WTC11 (cell line): ENCODE measurements around the gene LHPP. TPM values are rescaled to one million over a fixed set of nuclear protein-coding genes. Genes with fewer than 3 reads are reported as not detected.

Source experiments
- ATAC-seq: fragments of 200-7000 bp; cut with Tn5 transposase; 2 replicates; pipeline ENCODE4 v1.10.0; 2021; ENCODE audit warnings: mild to moderate bottlenecking, moderate library complexity
- CTCF ChIA-PET: fragments of 300-600 bp; sonication (Branson Sonifier 250); formaldehyde crosslinking; loops from one replicate; lab custom pipeline; 2021; ENCODE audit warnings: antibody characterized with exemption; lab: Charles Lee
- POLR2A ChIA-PET: fragments of 350-600 bp; sonication (Branson Sonifier 250); formaldehyde crosslinking; loops from one replicate; lab custom pipeline; 2021; ENCODE audit warnings: antibody characterized with exemption; lab: Charles Lee
- DNase-seq: peaks from one replicate; pipeline ENCODE4 v3.0.0; 2021; ENCODE audit warnings: low spot score
- H3K27ac Mint-ChIP-seq: 2 replicates; pipeline ENCODE4 v1.8.0; 2021; ENCODE audit warnings: mixed read lengths
- H3K27me3 Mint-ChIP-seq: 2 replicates; pipeline ENCODE4 v1.8.0; 2021; ENCODE audit warnings: low read depth, mild to moderate bottlenecking, moderate library complexity, mixed read lengths
- H3K36me3 Mint-ChIP-seq: 2 replicates; pipeline ENCODE4 v1.8.0; 2021; ENCODE audit warnings: mixed read lengths
- H3K4me1 Mint-ChIP-seq: 2 replicates; pipeline ENCODE4 v1.8.0; 2022; ENCODE audit warnings: mixed read lengths
- H3K4me3 Mint-ChIP-seq: 2 replicates; pipeline ENCODE4 v1.8.0; 2021; ENCODE audit warnings: mild to moderate bottlenecking, moderate library complexity, mixed read lengths
- H3K9me3 Mint-ChIP-seq: 2 replicates; pipeline ENCODE4 v1.8.0; 2021; ENCODE audit warnings: mixed read lengths
- CREM ChIP-seq: sonication (generic); formaldehyde crosslinking; IDR thresholded peaks from 2 replicates; pipeline ENCODE4 v1.8.1; 2022; ENCODE audit warnings: mild to moderate bottlenecking, missing genetic modification reagents, moderate library complexity
- FOXK1 ChIP-seq: sonication (generic); formaldehyde crosslinking; IDR thresholded peaks from 2 replicates; pipeline ENCODE4 v1.8.0; 2022; ENCODE audit warnings: mild to moderate bottlenecking, moderate library complexity, missing genetic modification reagents
- NFATC4 ChIP-seq: fragments of 250-450 bp; sonication (Bioruptor Pico); IDR thresholded peaks from 2 replicates; pipeline ENCODE4 v1.9.0; 2021; ENCODE audit warnings: mild to moderate bottlenecking
- ZNF219 ChIP-seq: sonication (generic); formaldehyde crosslinking; IDR thresholded peaks from 2 replicates; pipeline ENCODE4 v1.8.0; 2023; ENCODE audit warnings: missing genetic modification reagents, mild to moderate bottlenecking, borderline replicate concordance
- ZNF232 ChIP-seq: sonication (generic); formaldehyde crosslinking; IDR thresholded peaks from 2 replicates; pipeline ENCODE4 v1.8.0; 2022; ENCODE audit warnings: mild to moderate bottlenecking, missing genetic modification reagents
- ZNF396 ChIP-seq: fragments of 250-450 bp; sonication (Bioruptor Pico); IDR thresholded peaks from 2 replicates; pipeline ENCODE4 v1.8.0; 2021; ENCODE audit warnings: mild to moderate bottlenecking, moderate library complexity, borderline replicate concordance
- total RNA-seq: library from RNA; stranded (reverse); gene quantifications from 3 replicates; pipeline ENCODE4 v1.2.3, GENCODE V29; 2021
- TF ChIP-seq, protein P1 (sequence below): fragments of 250-450 bp; sonication (Bioruptor Pico); IDR thresholded peaks from 2 replicates; pipeline ENCODE4 v1.9.0; 2021; ENCODE audit warnings: mild to moderate bottlenecking, borderline replicate concordance
- TF ChIP-seq, protein P2 (sequence below): fragments of 250-450 bp; sonication (Bioruptor Pico); IDR thresholded peaks from 2 replicates; pipeline ENCODE4 v1.9.0; 2021; ENCODE audit warnings: mild to moderate bottlenecking
- TF ChIP-seq, protein P3 (sequence below): fragments of 250-450 bp; sonication (Bioruptor Pico); conservative IDR thresholded peaks from 2 replicates; pipeline ENCODE4 v1.9.0; 2021; ENCODE audit warnings: mild to moderate bottlenecking
- TF ChIP-seq, protein P4 (sequence below): fragments of 250-450 bp; sonication (Bioruptor Pico); IDR thresholded peaks from 2 replicates; pipeline ENCODE4 v1.9.0; 2021; ENCODE audit warnings: moderate library complexity, mild to moderate bottlenecking, inconsistent platforms, borderline replicate concordance
- TF ChIP-seq, protein P5 (sequence below): sonication (generic); formaldehyde crosslinking; IDR thresholded peaks from 2 replicates; pipeline ENCODE4 v1.8.1; 2023; ENCODE audit warnings: mild to moderate bottlenecking, missing genetic modification reagents
- TF ChIP-seq, protein P6 (sequence below): sonication (generic); formaldehyde crosslinking; IDR thresholded peaks from 2 replicates; pipeline ENCODE4 v1.8.0; 2022; ENCODE audit warnings: mild to moderate bottlenecking, missing genetic modification reagents
- TF ChIP-seq, protein P7 (sequence below): sonication (generic); formaldehyde crosslinking; IDR thresholded peaks from 2 replicates; pipeline ENCODE4 v1.8.1; 2023; ENCODE audit warnings: mild to moderate bottlenecking, missing genetic modification reagents
- TF ChIP-seq, protein P8 (sequence below): sonication (generic); formaldehyde crosslinking; IDR thresholded peaks from 2 replicates; pipeline ENCODE4 v1.8.1; 2022; ENCODE audit warnings: missing genetic modification reagents, borderline replicate concordance

Gene LHPP
- total RNA-seq, 1 experiment from 2014 or later: 33.2 TPM

DNA sequence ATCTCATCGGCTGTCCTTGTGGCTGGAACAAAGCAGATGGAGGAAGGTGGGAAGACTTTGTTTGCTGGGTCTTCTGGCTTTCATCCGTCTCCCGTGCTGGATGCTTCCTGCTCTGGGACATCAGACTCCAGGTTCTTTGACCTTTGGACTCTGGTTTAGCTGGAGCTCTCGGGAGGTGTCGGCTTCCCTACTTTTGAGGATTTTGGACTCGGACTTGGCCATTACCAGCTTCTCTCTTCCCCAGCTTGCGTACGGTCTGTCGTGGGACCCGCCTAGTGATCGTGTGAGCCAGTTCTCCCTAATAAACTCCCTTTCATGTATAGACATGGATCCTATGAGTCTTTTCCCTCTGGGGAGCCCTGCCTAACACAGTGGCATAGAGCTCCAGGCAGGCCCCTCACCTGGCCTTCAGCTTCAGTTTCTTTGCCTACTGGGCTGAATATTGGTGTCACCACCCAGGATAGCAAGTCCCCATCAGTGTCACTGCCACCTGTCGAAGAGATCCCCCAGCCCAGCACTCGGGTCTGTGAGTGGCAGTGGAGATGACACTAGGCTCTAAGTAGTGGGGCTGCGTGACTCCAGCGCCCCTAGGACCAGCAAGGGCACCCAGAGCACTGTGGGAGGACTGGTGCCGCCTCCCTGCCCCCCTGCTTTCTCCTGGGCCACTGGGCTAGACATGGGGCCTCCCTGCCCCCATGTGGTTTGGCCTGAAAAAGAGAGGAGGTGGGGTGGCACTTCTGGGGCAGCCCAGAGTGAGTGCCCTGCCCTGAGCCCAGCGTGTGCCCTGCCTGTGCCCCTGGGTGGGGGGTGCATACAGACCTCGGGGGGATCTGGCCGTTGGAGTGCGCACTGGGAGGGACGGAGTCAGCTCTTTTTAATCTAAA, 135.6 kb downstream of the LHPP start (continued):
- TF ChIP-seq, protein P1, sequence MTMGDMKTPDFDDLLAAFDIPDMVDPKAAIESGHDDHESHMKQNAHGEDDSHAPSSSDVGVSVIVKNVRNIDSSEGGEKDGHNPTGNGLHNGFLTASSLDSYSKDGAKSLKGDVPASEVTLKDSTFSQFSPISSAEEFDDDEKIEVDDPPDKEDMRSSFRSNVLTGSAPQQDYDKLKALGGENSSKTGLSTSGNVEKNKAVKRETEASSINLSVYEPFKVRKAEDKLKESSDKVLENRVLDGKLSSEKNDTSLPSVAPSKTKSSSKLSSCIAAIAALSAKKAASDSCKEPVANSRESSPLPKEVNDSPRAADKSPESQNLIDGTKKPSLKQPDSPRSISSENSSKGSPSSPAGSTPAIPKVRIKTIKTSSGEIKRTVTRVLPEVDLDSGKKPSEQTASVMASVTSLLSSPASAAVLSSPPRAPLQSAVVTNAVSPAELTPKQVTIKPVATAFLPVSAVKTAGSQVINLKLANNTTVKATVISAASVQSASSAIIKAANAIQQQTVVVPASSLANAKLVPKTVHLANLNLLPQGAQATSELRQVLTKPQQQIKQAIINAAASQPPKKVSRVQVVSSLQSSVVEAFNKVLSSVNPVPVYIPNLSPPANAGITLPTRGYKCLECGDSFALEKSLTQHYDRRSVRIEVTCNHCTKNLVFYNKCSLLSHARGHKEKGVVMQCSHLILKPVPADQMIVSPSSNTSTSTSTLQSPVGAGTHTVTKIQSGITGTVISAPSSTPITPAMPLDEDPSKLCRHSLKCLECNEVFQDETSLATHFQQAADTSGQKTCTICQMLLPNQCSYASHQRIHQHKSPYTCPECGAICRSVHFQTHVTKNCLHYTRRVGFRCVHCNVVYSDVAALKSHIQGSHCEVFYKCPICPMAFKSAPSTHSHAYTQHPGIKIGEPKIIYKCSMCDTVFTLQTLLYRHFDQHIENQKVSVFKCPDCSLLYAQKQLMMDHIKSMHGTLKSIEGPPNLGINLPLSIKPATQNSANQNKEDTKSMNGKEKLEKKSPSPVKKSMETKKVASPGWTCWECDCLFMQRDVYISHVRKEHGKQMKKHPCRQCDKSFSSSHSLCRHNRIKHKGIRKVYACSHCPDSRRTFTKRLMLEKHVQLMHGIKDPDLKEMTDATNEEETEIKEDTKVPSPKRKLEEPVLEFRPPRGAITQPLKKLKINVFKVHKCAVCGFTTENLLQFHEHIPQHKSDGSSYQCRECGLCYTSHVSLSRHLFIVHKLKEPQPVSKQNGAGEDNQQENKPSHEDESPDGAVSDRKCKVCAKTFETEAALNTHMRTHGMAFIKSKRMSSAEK (CRISPR knock-in tag): no peak
- TF ChIP-seq CREM (CRISPR knock-in tag) (no peak), ZNF396 (no peak), ZNF232 (CRISPR knock-in tag) (no peak), ZNF219 (no peak), FOXK1 (no peak)
- TF ChIP-seq, protein P2, sequence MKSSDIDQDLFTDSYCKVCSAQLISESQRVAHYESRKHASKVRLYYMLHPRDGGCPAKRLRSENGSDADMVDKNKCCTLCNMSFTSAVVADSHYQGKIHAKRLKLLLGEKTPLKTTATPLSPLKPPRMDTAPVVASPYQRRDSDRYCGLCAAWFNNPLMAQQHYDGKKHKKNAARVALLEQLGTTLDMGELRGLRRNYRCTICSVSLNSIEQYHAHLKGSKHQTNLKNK (CRISPR knock-in tag): no peak
- TF ChIP-seq, protein P3, sequence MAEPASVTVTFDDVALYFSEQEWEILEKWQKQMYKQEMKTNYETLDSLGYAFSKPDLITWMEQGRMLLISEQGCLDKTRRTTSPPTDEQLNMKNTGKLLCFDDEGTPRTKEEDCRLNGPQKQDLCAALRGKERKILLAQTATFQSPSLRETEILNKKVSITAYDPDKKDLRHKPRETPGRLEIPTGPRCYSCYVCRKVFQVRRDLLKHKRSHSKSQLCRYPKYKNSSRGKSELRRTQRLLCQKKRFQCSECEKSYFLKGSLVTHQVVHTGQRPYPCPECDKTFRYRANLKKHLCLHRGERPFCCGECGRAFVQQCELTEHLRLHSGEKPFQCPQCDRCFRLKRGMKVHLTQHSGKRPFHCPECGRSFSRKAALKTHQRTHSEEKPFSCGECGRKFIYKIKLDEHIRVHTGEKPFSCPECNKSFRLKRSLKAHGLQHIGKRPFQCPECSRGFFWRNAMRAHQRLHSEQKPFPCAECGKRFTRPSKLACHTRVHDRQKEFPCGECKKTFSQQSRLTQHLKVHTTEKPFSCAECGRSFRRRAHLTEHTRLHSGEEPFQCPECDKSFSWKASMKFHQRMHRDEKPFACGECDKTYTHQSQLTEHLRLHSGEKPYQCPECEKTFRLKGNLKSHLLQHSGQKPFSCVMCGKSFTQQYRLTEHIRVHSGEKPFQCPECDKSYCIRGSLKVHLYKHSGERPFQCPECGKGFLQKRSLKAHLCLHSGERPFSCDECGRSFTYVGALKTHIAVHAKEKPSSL (CRISPR knock-in tag): no peak

DNA sequence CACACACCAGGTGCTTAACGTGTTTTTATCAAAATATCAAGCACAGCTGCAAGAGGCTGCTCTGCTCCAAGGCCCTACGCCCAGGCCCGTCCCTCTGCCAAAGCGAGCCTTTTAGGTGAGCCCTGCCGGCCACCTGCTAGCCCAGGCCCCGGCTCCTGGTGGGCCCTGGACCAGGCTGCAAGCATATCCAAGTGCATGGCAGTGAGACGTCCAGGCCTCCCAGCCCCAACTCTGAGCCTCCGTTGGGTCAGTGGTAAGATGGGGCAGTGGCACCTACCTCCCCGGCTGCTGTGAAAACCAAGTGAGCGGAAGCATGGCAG, 136.2 kb downstream of the LHPP start:
- TF ChIP-seq, protein P4, sequence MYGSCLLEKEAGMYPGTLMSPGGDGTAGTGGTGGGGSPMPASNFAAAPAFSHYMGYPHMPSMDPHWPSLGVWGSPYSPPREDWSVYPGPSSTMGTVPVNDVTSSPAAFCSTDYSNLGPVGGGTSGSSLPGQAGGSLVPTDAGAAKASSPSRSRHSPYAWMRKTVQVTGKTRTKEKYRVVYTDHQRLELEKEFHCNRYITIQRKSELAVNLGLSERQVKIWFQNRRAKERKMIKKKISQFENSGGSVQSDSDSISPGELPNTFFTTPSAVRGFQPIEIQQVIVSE: no peak
- TF ChIP-seq, protein P5, sequence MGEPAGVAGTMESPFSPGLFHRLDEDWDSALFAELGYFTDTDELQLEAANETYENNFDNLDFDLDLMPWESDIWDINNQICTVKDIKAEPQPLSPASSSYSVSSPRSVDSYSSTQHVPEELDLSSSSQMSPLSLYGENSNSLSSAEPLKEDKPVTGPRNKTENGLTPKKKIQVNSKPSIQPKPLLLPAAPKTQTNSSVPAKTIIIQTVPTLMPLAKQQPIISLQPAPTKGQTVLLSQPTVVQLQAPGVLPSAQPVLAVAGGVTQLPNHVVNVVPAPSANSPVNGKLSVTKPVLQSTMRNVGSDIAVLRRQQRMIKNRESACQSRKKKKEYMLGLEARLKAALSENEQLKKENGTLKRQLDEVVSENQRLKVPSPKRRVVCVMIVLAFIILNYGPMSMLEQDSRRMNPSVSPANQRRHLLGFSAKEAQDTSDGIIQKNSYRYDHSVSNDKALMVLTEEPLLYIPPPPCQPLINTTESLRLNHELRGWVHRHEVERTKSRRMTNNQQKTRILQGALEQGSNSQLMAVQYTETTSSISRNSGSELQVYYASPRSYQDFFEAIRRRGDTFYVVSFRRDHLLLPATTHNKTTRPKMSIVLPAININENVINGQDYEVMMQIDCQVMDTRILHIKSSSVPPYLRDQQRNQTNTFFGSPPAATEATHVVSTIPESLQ: no peak
- CTCF ChIA-PET: interaction anchor here (1.3 kb wide), 1 partner anchor 67 kb away, joined by 3 read pairs; no protein-coding TSS in a partner anchor
- no peak for DNase-seq

DNA sequence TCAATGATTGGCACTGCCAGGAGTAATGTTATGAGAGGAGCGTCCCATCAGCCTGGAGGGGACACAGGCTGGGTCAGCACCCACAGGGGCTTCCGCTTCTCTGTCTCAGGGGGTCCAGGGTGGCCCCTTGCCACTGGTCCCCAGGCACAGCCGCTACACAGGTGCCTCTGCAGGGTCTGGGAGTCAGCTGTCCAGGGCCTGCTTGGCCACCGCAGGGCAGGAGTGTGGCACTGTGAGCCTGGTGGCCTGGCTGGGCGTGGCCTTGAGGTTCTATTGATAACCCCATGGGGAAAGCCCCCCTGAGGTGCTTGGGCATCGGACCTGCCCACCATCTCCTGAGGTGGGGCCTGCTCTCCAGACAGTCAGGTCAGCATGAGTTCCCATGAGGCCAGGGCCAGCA, 136.6 kb downstream of the LHPP start:
- Mint-ChIP-seq H3K36me3 (no peaks in the 10 kb centered on the region), H3K4me3 (no peak overlapping the region), H3K27me3 (no peaks in the 10 kb centered on the region), H3K27ac (no peak overlapping the region), H3K9me3 (no peaks in the 10 kb centered on the region), H3K4me1 (no peaks in the 10 kb centered on the region)
- TF ChIP-seq NFATC4 (CRISPR knock-in tag): no peak
- TF ChIP-seq, protein P6, sequence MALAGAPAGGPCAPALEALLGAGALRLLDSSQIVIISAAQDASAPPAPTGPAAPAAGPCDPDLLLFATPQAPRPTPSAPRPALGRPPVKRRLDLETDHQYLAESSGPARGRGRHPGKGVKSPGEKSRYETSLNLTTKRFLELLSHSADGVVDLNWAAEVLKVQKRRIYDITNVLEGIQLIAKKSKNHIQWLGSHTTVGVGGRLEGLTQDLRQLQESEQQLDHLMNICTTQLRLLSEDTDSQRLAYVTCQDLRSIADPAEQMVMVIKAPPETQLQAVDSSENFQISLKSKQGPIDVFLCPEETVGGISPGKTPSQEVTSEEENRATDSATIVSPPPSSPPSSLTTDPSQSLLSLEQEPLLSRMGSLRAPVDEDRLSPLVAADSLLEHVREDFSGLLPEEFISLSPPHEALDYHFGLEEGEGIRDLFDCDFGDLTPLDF (CRISPR knock-in tag): no peak
- TF ChIP-seq, protein P7, sequence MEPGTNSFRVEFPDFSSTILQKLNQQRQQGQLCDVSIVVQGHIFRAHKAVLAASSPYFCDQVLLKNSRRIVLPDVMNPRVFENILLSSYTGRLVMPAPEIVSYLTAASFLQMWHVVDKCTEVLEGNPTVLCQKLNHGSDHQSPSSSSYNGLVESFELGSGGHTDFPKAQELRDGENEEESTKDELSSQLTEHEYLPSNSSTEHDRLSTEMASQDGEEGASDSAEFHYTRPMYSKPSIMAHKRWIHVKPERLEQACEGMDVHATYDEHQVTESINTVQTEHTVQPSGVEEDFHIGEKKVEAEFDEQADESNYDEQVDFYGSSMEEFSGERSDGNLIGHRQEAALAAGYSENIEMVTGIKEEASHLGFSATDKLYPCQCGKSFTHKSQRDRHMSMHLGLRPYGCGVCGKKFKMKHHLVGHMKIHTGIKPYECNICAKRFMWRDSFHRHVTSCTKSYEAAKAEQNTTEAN (CRISPR knock-in tag): no peak
- TF ChIP-seq, protein P8, sequence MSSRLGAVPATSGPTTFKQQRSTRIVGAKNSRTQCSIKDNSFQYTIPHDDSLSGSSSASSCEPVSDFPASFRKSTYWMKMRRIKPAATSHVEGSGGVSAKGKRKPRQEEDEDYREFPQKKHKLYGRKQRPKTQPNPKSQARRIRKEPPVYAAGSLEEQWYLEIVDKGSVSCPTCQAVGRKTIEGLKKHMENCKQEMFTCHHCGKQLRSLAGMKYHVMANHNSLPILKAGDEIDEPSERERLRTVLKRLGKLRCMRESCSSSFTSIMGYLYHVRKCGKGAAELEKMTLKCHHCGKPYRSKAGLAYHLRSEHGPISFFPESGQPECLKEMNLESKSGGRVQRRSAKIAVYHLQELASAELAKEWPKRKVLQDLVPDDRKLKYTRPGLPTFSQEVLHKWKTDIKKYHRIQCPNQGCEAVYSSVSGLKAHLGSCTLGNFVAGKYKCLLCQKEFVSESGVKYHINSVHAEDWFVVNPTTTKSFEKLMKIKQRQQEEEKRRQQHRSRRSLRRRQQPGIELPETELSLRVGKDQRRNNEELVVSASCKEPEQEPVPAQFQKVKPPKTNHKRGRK (CRISPR knock-in tag): no peak
- ChIA-PET CTCF (no interaction called here), POLR2A (no interaction called here)
- DNase-seq: no peak
- ATAC-seq: no peak

More for the DNA sequence above, 136.2 kb downstream of the LHPP start:
- H3K9me3 Mint-ChIP-seq: no peaks in the 10 kb centered on the region
- POLR2A ChIA-PET: no interaction called here
- H3K36me3 Mint-ChIP-seq: no peaks in the 10 kb centered on the region
- no peak overlapping the region for H3K27ac Mint-ChIP-seq
- H3K27me3 Mint-ChIP-seq: no peaks in the 10 kb centered on the region
- H3K4me3 Mint-ChIP-seq: no peak overlapping the region
- ATAC-seq: no peak
- no peaks in the 10 kb centered on the region for H3K4me1 Mint-ChIP-seq
